ENCODE measurements around the gene SMARCC2. TPM values are rescaled to one million over a fixed set of nuclear protein-coding genes. Genes with fewer than 3 reads are reported as not detected.

The SMARCC2 gene
- total and polyA plus RNA-seq, 2 of the 13 experiments (the other 11 are each of a cell fraction or from before 2014, with no cell fraction given) = 21.3 to 24.1 TPM

- no peak for TF ChIP-seq ZNF530 (CRISPR knock-in tag; IDR thresholded peaks at IDR 0.05; ENCODE audit: low read depth)
- no peak for TF ChIP-seq PAX8 (CRISPR knock-in tag; IDR thresholded peaks at IDR 0.05; ENCODE audit: borderline replicate concordance)
- no peak for TF ChIP-seq TCF7 (IDR thresholded peaks at IDR 0.05; ENCODE audit: low read depth)
- TF ChIP-seq HNRNPLL (IDR thresholded peaks at IDR 0.05; ENCODE audit: low read depth, low read length, poor library complexity, severe bottlenecking) = peak; percentile 68
- TF ChIP-seq ZFAT (CRISPR knock-in tag; conservative IDR thresholded peaks at IDR 0.05) = no peak
- TF ChIP-seq ATF7 (IDR thresholded peaks at IDR 0.05) = peak; percentile 100
- peak; percentile 96 for TF ChIP-seq ATF7 (CRISPR knock-in tag; IDR thresholded peaks at IDR 0.05)
- TF ChIP-seq ZNF761 (CRISPR knock-in tag; conservative IDR thresholded peaks at IDR 0.05) = 0 out of 2 replicates have a peak, but pooled peaks have one; percentile 42
- TF ChIP-seq ZNF33A (CRISPR knock-in tag; IDR thresholded peaks at IDR 0.05; ENCODE audit: borderline replicate concordance) = no peak
- TF ChIP-seq TFE3 (CRISPR knock-in tag; IDR thresholded peaks at IDR 0.05) = peak; percentile 55; the same call in 1 of the 2 replicates
- no peak for TF ChIP-seq ZNF776 (CRISPR knock-in tag; IDR thresholded peaks at IDR 0.05)
- TF ChIP-seq ZNF605 (CRISPR knock-in tag; IDR thresholded peaks at IDR 0.05) = peak; percentile 76; the same call in 1 of the 2 replicates
- TF ChIP-seq, protein P1, sequence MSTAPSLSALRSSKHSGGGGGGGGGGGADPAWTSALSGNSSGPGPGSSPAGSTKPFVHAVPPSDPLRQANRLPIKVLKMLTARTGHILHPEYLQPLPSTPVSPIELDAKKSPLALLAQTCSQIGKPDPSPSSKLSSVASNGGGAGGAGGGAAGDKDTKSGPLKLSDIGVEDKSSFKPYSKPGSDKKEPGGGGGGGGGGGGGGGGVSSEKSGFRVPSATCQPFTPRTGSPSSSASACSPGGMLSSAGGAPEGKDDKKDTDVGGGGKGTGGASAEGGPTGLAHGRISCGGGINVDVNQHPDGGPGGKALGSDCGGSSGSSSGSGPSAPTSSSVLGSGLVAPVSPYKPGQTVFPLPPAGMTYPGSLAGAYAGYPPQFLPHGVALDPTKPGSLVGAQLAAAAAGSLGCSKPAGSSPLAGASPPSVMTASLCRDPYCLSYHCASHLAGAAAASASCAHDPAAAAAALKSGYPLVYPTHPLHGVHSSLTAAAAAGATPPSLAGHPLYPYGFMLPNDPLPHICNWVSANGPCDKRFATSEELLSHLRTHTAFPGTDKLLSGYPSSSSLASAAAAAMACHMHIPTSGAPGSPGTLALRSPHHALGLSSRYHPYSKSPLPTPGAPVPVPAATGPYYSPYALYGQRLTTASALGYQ (CRISPR knock-in tag; IDR thresholded peaks at IDR 0.05) = no peak
- no peak for TF ChIP-seq JDP2 (CRISPR knock-in tag; IDR thresholded peaks at IDR 0.05; ENCODE audit: borderline replicate concordance)
- TF ChIP-seq, protein P2, sequence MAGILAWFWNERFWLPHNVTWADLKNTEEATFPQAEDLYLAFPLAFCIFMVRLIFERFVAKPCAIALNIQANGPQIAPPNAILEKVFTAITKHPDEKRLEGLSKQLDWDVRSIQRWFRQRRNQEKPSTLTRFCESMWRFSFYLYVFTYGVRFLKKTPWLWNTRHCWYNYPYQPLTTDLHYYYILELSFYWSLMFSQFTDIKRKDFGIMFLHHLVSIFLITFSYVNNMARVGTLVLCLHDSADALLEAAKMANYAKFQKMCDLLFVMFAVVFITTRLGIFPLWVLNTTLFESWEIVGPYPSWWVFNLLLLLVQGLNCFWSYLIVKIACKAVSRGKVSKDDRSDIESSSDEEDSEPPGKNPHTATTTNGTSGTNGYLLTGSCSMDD (CRISPR knock-in tag; IDR thresholded peaks at IDR 0.05) = no peak
- peak; percentile 29 for TF ChIP-seq RARA (CRISPR knock-in tag; IDR thresholded peaks at IDR 0.05)
- peak; percentile 76 for TF ChIP-seq ZFY (CRISPR knock-in tag; IDR thresholded peaks at IDR 0.05)
- TF ChIP-seq, protein P3, sequence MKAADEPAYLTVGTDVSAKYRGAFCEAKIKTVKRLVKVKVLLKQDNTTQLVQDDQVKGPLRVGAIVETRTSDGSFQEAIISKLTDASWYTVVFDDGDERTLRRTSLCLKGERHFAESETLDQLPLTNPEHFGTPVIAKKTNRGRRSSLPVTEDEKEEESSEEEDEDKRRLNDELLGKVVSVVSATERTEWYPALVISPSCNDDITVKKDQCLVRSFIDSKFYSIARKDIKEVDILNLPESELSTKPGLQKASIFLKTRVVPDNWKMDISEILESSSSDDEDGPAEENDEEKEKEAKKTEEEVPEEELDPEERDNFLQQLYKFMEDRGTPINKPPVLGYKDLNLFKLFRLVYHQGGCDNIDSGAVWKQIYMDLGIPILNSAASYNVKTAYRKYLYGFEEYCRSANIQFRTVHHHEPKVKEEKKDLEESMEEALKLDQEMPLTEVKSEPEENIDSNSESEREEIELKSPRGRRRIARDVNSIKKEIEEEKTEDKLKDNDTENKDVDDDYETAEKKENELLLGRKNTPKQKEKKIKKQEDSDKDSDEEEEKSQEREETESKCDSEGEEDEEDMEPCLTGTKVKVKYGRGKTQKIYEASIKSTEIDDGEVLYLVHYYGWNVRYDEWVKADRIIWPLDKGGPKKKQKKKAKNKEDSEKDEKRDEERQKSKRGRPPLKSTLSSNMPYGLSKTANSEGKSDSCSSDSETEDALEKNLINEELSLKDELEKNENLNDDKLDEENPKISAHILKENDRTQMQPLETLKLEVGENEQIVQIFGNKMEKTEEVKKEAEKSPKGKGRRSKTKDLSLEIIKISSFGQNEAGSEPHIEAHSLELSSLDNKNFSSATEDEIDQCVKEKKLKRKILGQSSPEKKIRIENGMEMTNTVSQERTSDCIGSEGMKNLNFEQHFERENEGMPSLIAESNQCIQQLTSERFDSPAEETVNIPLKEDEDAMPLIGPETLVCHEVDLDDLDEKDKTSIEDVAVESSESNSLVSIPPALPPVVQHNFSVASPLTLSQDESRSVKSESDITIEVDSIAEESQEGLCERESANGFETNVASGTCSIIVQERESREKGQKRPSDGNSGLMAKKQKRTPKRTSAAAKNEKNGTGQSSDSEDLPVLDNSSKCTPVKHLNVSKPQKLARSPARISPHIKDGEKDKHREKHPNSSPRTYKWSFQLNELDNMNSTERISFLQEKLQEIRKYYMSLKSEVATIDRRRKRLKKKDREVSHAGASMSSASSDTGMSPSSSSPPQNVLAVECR (CRISPR knock-in tag; IDR thresholded peaks at IDR 0.05; ENCODE audit: borderline replicate concordance) = peak; percentile 84
- 0 out of 2 replicates have a peak, but pooled peaks have one; percentile 21 for TF ChIP-seq TOPORS (CRISPR knock-in tag; IDR thresholded peaks at IDR 0.05)
- TF ChIP-seq NBN (conservative IDR thresholded peaks at IDR 0.05) = no peak
- TF ChIP-seq ZNF883 (CRISPR knock-in tag; IDR thresholded peaks at IDR 0.05; ENCODE audit: not compliant biosample characterization) = peak; percentile 46
- TF ChIP-seq ZSCAN20 (CRISPR knock-in tag; IDR thresholded peaks at IDR 0.05; ENCODE audit: borderline replicate concordance) = 0 out of 2 replicates have a peak, but pooled peaks have one; percentile 39
Measured at GRCh38 chr12:56127888-56128669, 61.2 kb downstream of the SMARCC2 start, which contains the start of gene ESYT1 (continued).
